Choroid plexus epithelial cell (primary cell): ENCODE data around the gene LAPTM4A.

Experiments used
- DNase-seq: peaks from one replicate; pipeline ENCODE4 v3.0.0-alpha.2; 2010; ENCODE audit warnings: low read depth
- H3K4me3 ChIP-seq: 2 replicates; pipeline ENCODE4 v1.5.1; 2011; ENCODE audit warnings: low read depth, mild to moderate bottlenecking, control low read depth, low read length, moderate library complexity
- TF ChIP-seq, protein P1 (sequence below): conservative IDR thresholded peaks from 2 replicates; pipeline ENCODE4 v1.5.1; 2011; ENCODE audit warnings: low read depth, mild to moderate bottlenecking, control low read depth, inconsistent platforms, low read length, moderate library complexity

LAPTM4A gene

DNA sequence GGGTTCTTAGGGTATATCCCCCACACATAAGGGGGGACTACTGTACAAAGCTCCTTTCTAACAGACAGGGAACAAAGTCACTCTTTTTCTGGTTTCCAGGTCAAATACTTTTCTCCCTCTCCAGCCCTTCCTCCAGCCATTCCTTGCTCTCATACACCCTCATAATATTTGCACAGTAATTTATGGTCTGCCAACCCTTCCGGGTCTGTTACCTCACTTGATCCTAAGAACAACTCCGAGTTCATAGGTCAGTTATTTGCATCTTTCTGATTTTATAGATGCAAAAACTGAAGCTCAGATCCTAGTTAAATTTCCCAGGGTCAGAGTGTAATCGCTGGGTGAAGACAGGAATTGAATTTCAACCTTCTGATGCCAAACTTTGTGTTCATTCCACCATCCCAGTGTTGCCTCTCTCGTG lies 24.2 kb downstream of the LAPTM4A start:
- no peak for DNase-seq
- TF ChIP-seq, protein P1, sequence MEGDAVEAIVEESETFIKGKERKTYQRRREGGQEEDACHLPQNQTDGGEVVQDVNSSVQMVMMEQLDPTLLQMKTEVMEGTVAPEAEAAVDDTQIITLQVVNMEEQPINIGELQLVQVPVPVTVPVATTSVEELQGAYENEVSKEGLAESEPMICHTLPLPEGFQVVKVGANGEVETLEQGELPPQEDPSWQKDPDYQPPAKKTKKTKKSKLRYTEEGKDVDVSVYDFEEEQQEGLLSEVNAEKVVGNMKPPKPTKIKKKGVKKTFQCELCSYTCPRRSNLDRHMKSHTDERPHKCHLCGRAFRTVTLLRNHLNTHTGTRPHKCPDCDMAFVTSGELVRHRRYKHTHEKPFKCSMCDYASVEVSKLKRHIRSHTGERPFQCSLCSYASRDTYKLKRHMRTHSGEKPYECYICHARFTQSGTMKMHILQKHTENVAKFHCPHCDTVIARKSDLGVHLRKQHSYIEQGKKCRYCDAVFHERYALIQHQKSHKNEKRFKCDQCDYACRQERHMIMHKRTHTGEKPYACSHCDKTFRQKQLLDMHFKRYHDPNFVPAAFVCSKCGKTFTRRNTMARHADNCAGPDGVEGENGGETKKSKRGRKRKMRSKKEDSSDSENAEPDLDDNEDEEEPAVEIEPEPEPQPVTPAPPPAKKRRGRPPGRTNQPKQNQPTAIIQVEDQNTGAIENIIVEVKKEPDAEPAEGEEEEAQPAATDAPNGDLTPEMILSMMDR = no peak
- H3K4me3 ChIP-seq = no peak overlapping the region

- no peak overlapping the region for H3K4me3 ChIP-seq
- DNase-seq = no peak
- TF ChIP-seq, protein P1 = no peak
Measured at GRCh38 chr2:20025065-20025786, 26.2 kb downstream of the LAPTM4A start.

- TF ChIP-seq, protein P1 = no peak
Measured at GRCh38 chr2:20023688-20024087, 27.7 kb downstream of the LAPTM4A start.

GRCh38 chr2:20021405-20022009 lies 29.9 kb downstream of the LAPTM4A start:
- H3K4me3 ChIP-seq = no peak overlapping the region
- TF ChIP-seq, protein P1 = no peak
- no peak for DNase-seq

More at GRCh38 chr2:20023688-20024087, 27.7 kb downstream of the LAPTM4A start:
- no peak for DNase-seq
- H3K4me3 ChIP-seq = no peak overlapping the region

DNA sequence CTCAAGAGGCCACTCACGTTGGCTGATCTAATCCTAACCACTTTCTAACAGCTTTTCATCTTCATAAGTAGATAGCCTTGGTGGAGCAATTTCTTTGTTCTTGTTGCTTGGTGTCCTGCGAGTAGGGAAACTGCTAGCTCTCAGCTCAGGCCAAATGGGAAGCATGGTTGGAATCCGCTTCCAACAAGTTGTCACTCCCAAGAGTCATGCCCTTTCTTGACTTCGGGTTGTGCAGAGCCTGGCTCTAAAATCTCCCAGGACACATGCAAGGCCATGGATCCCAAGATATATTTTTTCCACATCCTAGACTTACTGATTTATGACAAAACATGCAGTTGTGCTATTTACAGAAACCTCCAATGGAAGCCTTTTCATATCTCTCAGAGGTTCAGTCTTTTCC lies 31.7 kb downstream of the LAPTM4A start:
- DNase-seq = no peak
- no peak overlapping the region for H3K4me3 ChIP-seq
- TF ChIP-seq, protein P1 = no peak

GRCh38 chr2:20018601-20019152 lies 32.8 kb downstream of the LAPTM4A start:
- TF ChIP-seq, protein P1 = no peak
- no peak for DNase-seq
- no peak overlapping the region for H3K4me3 ChIP-seq
